Activated CD4-positive, alpha-beta T cell treated with anti-CD3 and anti-CD28 coated beads, Interleukin-2, amount 50 U/mL, for 24 hours (primary cell): ENCODE data around the gene ATOH7.
"Not testable (repeated sequence)": the region's sequence is repeated elsewhere in the genome, so short reads cannot be mapped to it uniquely, and the experiment has no call there.

Experiments
- DNase-seq, 2 donors: peaks; one replicate each; pipeline ENCODE4 v3.0.0-alpha.2; 2020; ENCODE audit warnings: low read depth in 1 of 2, low spot score in 1 of 2

ATOH7 gene

GRCh38 chr10:68231817-68232251 is at the start of gene ATOH7:
TSS of gene ATOH7 (minus strand) at chr10:68232113. CDS start at chr10:68231677, 436 bp downstream.
- DNase-seq, result no peak

DNA sequence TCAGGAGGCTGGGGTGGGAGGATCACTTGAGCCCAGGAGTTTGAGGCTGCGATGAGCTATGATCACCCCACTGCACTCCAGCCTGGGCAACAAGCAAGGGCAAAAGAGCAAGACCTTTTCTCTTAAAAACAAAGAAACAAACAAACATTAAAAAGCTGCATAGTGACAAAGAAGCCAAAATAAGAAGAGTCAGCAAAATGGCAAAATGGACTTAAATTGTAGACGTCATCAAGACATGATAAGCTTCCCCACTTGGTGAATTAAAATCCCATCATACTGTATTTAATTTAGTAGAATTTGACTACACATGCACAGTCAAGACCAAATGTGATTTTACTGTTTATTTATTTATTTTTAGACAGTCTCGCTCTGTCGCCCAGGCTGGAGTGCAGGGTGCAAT is 48.8 kb upstream of the ATOH7 start:
- DNase-seq, result no peak

- not testable (repeated sequence) for DNase-seq
Measured at GRCh38 chr10:68278906-68279753, 47.2 kb upstream of the ATOH7 start.

DNA sequence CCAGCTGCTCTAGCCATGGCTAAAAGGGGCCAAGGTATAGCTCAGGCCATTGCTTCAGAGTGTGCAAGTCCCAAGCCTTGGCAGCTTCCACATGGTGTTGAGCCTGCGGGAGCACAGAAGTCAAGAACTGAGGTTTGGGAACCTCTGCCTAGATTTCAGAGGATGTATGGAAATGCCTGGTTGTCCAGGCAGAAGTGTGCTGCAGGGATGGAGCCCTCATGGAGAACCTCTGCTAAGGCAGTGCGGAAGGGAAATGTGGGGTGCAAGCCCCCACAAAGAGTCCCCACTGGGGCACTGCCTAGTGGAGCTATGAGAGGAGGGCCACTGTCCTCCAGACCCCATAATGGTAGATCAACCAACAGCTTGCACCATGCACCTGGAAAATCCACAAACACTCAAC is 45.9 kb upstream of the ATOH7 start:
- DNase-seq, result not testable (repeated sequence)

DNA sequence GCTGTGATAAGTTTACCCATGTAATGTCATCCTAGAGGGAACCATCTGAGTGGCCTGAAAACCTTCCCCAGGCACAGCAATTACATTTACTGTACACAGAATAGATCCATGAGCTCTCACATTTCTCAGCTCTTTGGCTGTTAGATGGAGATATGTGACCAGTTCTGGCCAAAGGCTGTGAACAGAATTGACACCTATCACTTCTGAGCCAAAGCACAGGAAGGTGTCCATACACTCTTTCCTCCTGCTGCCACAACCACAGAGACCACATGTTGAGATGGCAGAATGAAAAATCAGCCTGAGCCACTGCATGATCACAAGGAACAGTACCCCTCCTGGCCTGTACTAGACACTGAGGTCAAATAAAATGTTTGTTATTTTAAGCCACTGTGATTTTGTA is 44.3 kb upstream of the ATOH7 start:
- no peak for DNase-seq

GRCh38 chr10:68275600-68276126 is 43.8 kb upstream of the ATOH7 start:
- no peak for DNase-seq

DNA sequence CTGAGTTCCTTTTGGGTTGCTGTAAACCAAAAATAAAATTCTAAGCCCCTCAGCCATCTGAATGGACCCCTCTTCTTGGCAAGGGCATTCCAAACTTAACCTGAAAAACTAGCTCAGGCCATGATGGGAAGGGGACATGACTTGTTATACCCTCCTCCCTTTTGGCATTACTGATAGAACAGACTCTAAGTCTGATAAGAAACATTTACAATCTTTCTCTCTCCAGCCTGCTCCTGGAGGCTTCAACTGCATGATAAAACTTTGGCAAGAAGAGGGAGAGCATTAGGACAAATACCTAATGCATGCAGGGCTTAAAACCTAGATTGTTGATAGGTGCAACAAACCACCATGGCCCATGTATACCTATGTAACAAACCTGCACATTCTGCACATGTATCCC is 40.9 kb upstream of the ATOH7 start:
- no peak for DNase-seq

DNA sequence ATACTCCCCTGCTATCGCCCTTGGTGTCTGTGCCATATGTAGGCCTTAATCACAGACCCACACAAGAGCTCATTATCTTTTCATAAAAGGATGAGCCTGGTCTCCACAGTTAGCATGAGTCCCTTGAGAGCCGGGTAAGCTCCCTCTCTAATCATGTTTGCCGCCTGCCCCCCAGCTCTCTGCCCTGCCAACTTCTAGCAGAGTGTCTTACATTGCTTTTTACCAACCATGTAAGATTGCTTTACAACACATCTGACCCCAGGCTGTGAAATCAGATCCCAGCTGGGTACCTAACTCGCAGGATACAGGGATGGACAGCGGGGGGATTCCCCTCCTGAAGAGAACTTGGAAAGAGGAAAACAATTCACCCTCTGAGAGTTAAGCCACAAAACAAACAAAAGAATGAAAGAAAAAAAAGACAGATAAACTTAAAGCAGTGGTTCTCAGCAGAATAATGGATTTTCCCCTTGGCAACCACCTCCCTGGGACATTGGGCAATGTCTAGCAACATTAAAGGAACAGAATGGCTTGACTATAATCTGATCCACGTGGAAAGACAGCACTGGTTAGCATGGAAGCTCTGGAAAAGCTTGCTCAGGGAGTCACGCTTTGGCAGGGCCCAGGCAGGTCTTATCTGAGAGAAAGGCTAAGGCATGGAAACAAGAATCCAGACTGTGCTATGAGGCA is 39.4 kb upstream of the ATOH7 start:
- DNase-seq, result no peak

DNA sequence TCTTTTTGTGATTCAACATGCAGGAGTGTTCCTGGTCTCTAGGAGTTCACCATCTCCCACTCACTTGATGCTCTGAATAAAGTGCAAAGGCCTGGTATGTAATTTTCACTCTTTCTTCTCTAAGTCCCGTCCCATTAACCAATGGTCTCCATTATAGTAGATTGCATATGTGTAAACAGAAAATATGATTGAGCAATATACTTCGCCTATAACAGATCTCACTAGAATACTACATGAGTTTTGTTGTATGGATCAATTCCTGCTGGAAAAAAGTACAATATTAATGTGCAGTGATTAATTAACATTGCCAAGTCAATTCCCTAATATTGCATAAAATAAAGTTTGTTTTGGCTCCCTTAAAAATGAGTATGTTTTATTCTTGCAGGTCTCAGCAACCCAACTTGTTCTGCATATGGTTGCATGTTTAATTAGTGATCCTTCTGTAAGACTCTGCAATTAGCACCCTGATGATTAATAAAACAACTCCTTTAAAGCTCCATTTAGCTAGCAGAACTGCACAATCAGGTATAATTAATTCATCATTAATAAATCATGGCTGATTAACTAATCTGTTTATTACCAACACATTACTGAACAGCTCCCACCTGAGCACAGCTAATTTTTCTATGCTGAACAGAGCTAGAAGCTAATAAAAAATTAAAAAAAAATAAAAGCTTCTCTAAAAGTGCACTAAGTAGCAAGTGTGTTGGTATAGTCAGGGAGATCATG is 37.8 kb upstream of the ATOH7 start:
- DNase-seq, result no peak

GRCh38 chr10:68261132-68261856 is 29.4 kb upstream of the ATOH7 start:
- no peak for DNase-seq

- no peak for DNase-seq
Measured at GRCh38 chr10:68253346-68253745, 21.4 kb upstream of the ATOH7 start.

GRCh38 chr10:68251625-68252495 is 19.9 kb upstream of the ATOH7 start:
- DNase-seq, result no peak

GRCh38 chr10:68251151-68251550 is 19.2 kb upstream of the ATOH7 start:
- DNase-seq, result no peak

- DNase-seq, result no peak
Measured at GRCh38 chr10:68249297-68249696, 17.4 kb upstream of the ATOH7 start.

- no peak for DNase-seq
Measured at GRCh38 chr10:68247931-68248330, 16.0 kb upstream of the ATOH7 start.

DNA sequence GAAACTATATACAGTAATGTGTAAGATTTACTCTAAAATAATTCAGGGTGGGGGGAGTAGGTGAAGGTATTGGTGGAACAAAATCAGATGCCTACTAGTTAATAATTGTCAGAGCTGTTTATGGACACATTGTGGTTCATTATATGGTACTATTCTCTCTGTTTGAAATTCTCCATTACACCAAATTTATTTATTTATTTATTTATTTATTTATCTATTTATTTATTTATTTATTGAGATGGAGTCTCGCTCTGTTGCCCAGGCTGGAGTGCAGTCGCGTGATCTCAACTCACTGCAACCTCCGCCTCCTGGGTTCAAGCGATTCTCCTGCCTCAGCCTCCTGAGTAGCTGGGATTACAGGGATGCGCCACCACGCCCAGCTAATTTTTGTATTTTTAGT is 14.5 kb upstream of the ATOH7 start:
- DNase-seq, result not testable (repeated sequence)

DNA sequence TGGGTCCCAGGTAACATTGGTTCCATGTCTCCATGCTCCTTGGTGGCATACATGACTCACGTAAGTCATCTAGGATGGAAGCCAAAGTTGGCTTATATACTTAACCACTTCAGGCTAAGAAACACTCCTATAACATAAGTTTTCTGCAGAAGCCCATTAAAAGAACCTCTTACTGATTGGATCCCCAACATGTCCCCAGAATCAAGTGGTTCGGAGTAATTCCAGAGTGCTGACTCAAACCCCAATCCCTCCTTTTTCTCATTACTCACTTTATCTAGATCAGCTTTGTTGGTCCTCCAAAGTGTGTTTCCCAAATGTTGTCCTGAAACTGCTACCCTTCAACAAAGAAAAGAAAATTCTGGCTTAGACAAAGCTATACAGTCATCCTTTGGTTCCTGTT is 10.1 kb upstream of the ATOH7 start:
- no peak for DNase-seq

GRCh38 chr10:68239596-68240150 is 7.8 kb upstream of the ATOH7 start:
- no peak for DNase-seq

DNA sequence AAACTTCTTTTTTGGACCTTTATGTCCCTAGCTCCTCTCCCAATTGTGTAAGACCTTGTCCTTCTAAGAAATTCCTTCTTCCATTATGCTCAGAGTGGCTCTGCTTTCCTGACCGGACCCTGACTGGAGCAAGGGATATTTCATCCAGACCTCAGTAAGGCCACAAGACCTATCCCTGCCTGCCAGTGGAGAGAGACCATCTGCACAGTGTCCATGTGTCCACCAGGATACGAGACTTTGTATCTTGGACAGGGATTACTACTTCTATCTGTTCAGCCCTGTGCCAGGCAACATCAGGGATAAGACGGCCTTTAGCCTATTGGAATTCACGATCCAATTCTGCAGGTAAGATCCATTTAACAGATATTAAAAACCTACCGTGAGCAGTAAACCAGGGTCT is 7.2 kb upstream of the ATOH7 start:
- no peak for DNase-seq

GRCh38 chr10:68238371-68238770 is 6.5 kb upstream of the ATOH7 start:
- no peak for DNase-seq
